K562 (cell line): ENCODE results near the gene HRG.

ENCODE experiments used
- BCL6 ChIP-seq: fragments of 250-450 bp; sonication (Bioruptor Pico); IDR thresholded peaks from 2 replicates; pipeline ENCODE4 v1.4.0; 2020
- EZH2 ChIP-seq: IDR thresholded peaks from 2 replicates; pipeline ENCODE4 v1.6.1; 2012; ENCODE audit warnings: low read depth, mild to moderate bottlenecking, inconsistent platforms, low read length, borderline replicate concordance
- NFXL1 ChIP-seq: fragments of 450-650 bp; formaldehyde crosslinking; IDR thresholded peaks from 2 replicates; pipeline ENCODE4 v1.4.0; 2021; ENCODE audit warnings: mild to moderate bottlenecking
- POLR2A ChIP-seq: fragments of 450-650 bp; conservative IDR thresholded peaks from 2 replicates; pipeline ENCODE4 v1.6.1; 2016
- POLR2AphosphoS5 ChIP-seq: IDR thresholded peaks from 2 replicates; pipeline ENCODE4 v1.6.1; 2011; ENCODE audit warnings: mild to moderate bottlenecking, low read depth, low read length, moderate library complexity; ENCODE audit not compliant: control insufficient read depth, insufficient read depth
- PTTG1 ChIP-seq: fragments of 450-650 bp; IDR thresholded peaks from 2 replicates; pipeline ENCODE4 v1.6.1; 2016; ENCODE audit warnings: low read depth, mild to moderate bottlenecking, missing genetic modification characterization, missing compliant biosample characterization
- SMAD2 ChIP-seq: fragments of 150-350 bp; IDR thresholded peaks from 2 replicates; pipeline ENCODE4 v1.6.1; 2014; ENCODE audit warnings: low read depth, mild to moderate bottlenecking, low read length
- TCF7L2 ChIP-seq: fragments of 150-350 bp; IDR thresholded peaks from 2 replicates; pipeline ENCODE4 v1.6.1; 2016; ENCODE audit warnings: low read depth, mild to moderate bottlenecking, low read length, moderate library complexity
- TSC22D4 ChIP-seq: fragments of 450-650 bp; IDR thresholded peaks from 2 replicates; pipeline ENCODE4 v1.6.1; 2016; ENCODE audit warnings: missing genetic modification characterization, missing biosample characterization, control low read depth
- ZBTB7A ChIP-seq: IDR thresholded peaks from 2 replicates; pipeline ENCODE4 v1.6.1; 2011; ENCODE audit warnings: low read depth, mild to moderate bottlenecking, low read length, moderate library complexity, borderline replicate concordance; ENCODE audit not compliant: control insufficient read depth
- ZNF124 ChIP-seq: sonication (generic); formaldehyde crosslinking; IDR thresholded peaks from 2 replicates; pipeline ENCODE4 v1.8.1; 2022; ENCODE audit warnings: missing genetic modification reagents
- ZNF696 ChIP-seq: fragments of 250-450 bp; sonication (Bioruptor Pico); conservative IDR thresholded peaks from 2 replicates; pipeline ENCODE4 v1.4.0; 2020; ENCODE audit warnings: mild to moderate bottlenecking, moderate library complexity
- TF ChIP-seq, protein P1 (sequence below), 3 experiments: IDR thresholded peaks in 2 of 3; conservative IDR thresholded peaks in 1 of 3; 2 replicates each; pipeline ENCODE4 v1.5.1; 2011 to 2012; ENCODE audit warnings: low read length in 3 of 3, mild to moderate bottlenecking in 3 of 3, control low read depth in 2 of 3, improper control_type of control experiment in 1 of 3, inconsistent platforms in 1 of 3, low read depth in 1 of 3, mixed read lengths in 1 of 3, moderate library complexity in 1 of 3; ENCODE audit not compliant: insufficient read depth in 2 of 3
- TF ChIP-seq, protein P2 (sequence below), 3 experiments: fragments of 200-800 bp in 1 of 3; fragments of 250-450 bp in 1 of 3; fragments of 450-650 bp in 1 of 3; sonication (Bioruptor Pico) in 1 of 3; sonication (Bioruptor generic) in 1 of 3; formaldehyde crosslinking in 1 of 3; IDR thresholded peaks; 2 replicates each; pipeline versions ENCODE4 v1.6.1 to v1.8.0; 2016 to 2022; ENCODE audit warnings: mild to moderate bottlenecking in 2 of 3, missing genetic modification characterization in 2 of 3, missing compliant biosample characterization in 1 of 3, moderate library complexity in 1 of 3

- no peak for TF ChIP-seq POLR2AphosphoS5
- no peak for TF ChIP-seq BCL6 (CRISPR knock-in tag)
- TF ChIP-seq POLR2A, result no peak
- TF ChIP-seq NFXL1, result no peak
- no peak for TF ChIP-seq PTTG1 (tag)
- TF ChIP-seq, protein P1, sequence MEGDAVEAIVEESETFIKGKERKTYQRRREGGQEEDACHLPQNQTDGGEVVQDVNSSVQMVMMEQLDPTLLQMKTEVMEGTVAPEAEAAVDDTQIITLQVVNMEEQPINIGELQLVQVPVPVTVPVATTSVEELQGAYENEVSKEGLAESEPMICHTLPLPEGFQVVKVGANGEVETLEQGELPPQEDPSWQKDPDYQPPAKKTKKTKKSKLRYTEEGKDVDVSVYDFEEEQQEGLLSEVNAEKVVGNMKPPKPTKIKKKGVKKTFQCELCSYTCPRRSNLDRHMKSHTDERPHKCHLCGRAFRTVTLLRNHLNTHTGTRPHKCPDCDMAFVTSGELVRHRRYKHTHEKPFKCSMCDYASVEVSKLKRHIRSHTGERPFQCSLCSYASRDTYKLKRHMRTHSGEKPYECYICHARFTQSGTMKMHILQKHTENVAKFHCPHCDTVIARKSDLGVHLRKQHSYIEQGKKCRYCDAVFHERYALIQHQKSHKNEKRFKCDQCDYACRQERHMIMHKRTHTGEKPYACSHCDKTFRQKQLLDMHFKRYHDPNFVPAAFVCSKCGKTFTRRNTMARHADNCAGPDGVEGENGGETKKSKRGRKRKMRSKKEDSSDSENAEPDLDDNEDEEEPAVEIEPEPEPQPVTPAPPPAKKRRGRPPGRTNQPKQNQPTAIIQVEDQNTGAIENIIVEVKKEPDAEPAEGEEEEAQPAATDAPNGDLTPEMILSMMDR (IDR thresholded peaks at IDR 0.05 in 2 of 3, conservative IDR thresholded peaks at IDR 0.05 in 1 of 3; ENCODE audit: insufficient read depth in 2 of 3, low read depth in 1 of 3, low read length in 3 of 3), result no peak
- TF ChIP-seq, protein P2, sequence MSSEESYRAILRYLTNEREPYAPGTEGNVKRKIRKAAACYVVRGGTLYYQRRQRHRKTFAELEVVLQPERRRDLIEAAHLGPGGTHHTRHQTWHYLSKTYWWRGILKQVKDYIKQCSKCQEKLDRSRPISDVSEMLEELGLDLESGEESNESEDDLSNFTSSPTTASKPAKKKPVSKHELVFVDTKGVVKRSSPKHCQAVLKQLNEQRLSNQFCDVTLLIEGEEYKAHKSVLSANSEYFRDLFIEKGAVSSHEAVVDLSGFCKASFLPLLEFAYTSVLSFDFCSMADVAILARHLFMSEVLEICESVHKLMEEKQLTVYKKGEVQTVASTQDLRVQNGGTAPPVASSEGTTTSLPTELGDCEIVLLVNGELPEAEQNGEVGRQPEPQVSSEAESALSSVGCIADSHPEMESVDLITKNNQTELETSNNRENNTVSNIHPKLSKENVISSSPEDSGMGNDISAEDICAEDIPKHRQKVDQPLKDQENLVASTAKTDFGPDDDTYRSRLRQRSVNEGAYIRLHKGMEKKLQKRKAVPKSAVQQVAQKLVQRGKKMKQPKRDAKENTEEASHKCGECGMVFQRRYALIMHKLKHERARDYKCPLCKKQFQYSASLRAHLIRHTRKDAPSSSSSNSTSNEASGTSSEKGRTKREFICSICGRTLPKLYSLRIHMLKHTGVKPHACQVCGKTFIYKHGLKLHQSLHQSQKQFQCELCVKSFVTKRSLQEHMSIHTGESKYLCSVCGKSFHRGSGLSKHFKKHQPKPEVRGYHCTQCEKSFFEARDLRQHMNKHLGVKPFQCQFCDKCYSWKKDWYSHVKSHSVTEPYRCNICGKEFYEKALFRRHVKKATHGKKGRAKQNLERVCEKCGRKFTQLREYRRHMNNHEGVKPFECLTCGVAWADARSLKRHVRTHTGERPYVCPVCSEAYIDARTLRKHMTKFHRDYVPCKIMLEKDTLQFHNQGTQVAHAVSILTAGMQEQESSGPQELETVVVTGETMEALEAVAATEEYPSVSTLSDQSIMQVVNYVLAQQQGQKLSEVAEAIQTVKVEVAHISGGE (CRISPR knock-in tag; IDR thresholded peaks at IDR 0.05), result no peak
- no peak for TF ChIP-seq ZNF696 (CRISPR knock-in tag)
- TF ChIP-seq ZBTB7A, result no peak
- no peak for TF ChIP-seq TSC22D4
- TF ChIP-seq ZNF124 (CRISPR knock-in tag), result no peak
- no peak for TF ChIP-seq SMAD2
- TF ChIP-seq TCF7L2, result no peak
- TF ChIP-seq EZH2, result no peak
These were observed 24.9 kb upstream of the HRG start for GRCh38 chr3:186640929-186641328.
